T-helper 17 cell (primary cell): ENCODE results near the gene ELAC1. TPM values are rescaled to one million over a fixed set of nuclear protein-coding genes. Genes with fewer than 3 reads are reported as not detected.
"Not testable (repeated sequence)": the region's sequence is repeated elsewhere in the genome, so short reads cannot be mapped to it uniquely, and the experiment has no call there.

ENCODE experiments used
- ATAC-seq: fragments of 150-1000 bp; cut with Tn5 transposase; 2 replicates; pipeline ENCODE4 v1.10.0; 2021; ENCODE audit warnings: mild to moderate bottlenecking, moderate library complexity
- DNase-seq, 3 donors: peaks; one replicate each; pipeline versions ENCODE4 v3.0.0 to v3.0.0-alpha.2; 2020 to 2021
- H3K9me3 ChIP-seq: one replicate; pipeline ENCODE4 v1.7.0; 2013; ENCODE audit warnings: low read length, mild to moderate bottlenecking; ENCODE audit not compliant: control insufficient read depth, poor library complexity, severe bottlenecking
- H3K27ac Mint-ChIP-seq: one replicate; pipeline ENCODE4 v1.8.0; 2022; ENCODE audit warnings: mild to moderate bottlenecking, moderate library complexity, mixed read lengths
- H3K27me3 Mint-ChIP-seq: one replicate; pipeline ENCODE4 v1.8.0; 2022; ENCODE audit warnings: mixed read lengths
- H3K36me3 Mint-ChIP-seq: one replicate; pipeline ENCODE4 v1.8.0; 2022; ENCODE audit warnings: low read depth, mixed read lengths
- H3K4me1 Mint-ChIP-seq: one replicate; pipeline ENCODE4 v1.8.0; 2022; ENCODE audit warnings: mild to moderate bottlenecking, mixed read lengths
- H3K4me3 Mint-ChIP-seq: one replicate; pipeline ENCODE4 v1.8.0; 2022; ENCODE audit warnings: mild to moderate bottlenecking, moderate library complexity, mixed read lengths
- total RNA-seq, 4 donors: library from RNA in 2 of 4; stranded (reverse) in 2 of 4; gene quantifications; one replicate each; pipeline ENCODE4 v1.2.3 and lab custom pipeline; 2022 to 2026

The ELAC1 gene
- total RNA-seq, 2 donors from 2014 or later: 4.4 to 5.6 TPM

GRCh38 chr18:50947899-50948298, 19.9 kb upstream of the ELAC1 start:
- no peak overlapping the region for H3K27ac Mint-ChIP-seq
- H3K4me3 Mint-ChIP-seq: no peak overlapping the region
- peaks cover 3% of the 10 kb centered on the region for H3K36me3 Mint-ChIP-seq
- no peaks in the 10 kb centered on the region for H3K27me3 Mint-ChIP-seq
- ATAC-seq: no peak
- H3K4me1 Mint-ChIP-seq: no peaks in the 10 kb centered on the region
- H3K9me3 ChIP-seq: no peaks in the 10 kb centered on the region
- DNase-seq: no peak

GRCh38 chr18:50949185-50949584, 18.7 kb upstream of the ELAC1 start:
- no peaks in the 10 kb centered on the region for H3K9me3 ChIP-seq
- Mint-ChIP-seq H3K4me1 (no peaks in the 10 kb centered on the region), H3K27ac (no peak overlapping the region), H3K36me3 (peaks cover 2% of the 10 kb centered on the region), H3K27me3 (no peaks in the 10 kb centered on the region), H3K4me3 (no peak overlapping the region)
- DNase-seq (no peak), ATAC-seq (no peak)

GRCh38 chr18:50950626-50951025, 17.2 kb upstream of the ELAC1 start:
- DNase-seq (no peak), ATAC-seq (no peak)
- peaks cover 3% of the 10 kb centered on the region for H3K4me1 Mint-ChIP-seq
- H3K36me3 Mint-ChIP-seq: peaks cover 2% of the 10 kb centered on the region
- H3K9me3 ChIP-seq: no peaks in the 10 kb centered on the region
- no peak overlapping the region for H3K4me3 Mint-ChIP-seq
- H3K27ac Mint-ChIP-seq: no peak overlapping the region
- no peaks in the 10 kb centered on the region for H3K27me3 Mint-ChIP-seq

- no peak overlapping the region for H3K27ac Mint-ChIP-seq
- no peak for ATAC-seq
- H3K36me3 Mint-ChIP-seq: no peaks in the 10 kb centered on the region
- H3K9me3 ChIP-seq: no peaks in the 10 kb centered on the region
- H3K27me3 Mint-ChIP-seq: no peaks in the 10 kb centered on the region
- peaks cover 3% of the 10 kb centered on the region for H3K4me1 Mint-ChIP-seq
- no peak overlapping the region for H3K4me3 Mint-ChIP-seq
- no peak for DNase-seq
Observed at GRCh38 chr18:50953822-50954221, 14.0 kb upstream of the ELAC1 start.

- Mint-ChIP-seq H3K27ac (peak overlapping the region; percentile 84), H3K36me3 (no peaks in the 10 kb centered on the region), H3K4me3 (no peak overlapping the region), H3K27me3 (no peaks in the 10 kb centered on the region), H3K4me1 (peaks cover 3% of the 10 kb centered on the region)
- no peaks in the 10 kb centered on the region for H3K9me3 ChIP-seq
- DNase-seq (no peak), ATAC-seq (no peak)
Observed at GRCh38 chr18:50955253-50955652, 12.6 kb upstream of the ELAC1 start.

- Mint-ChIP-seq H3K4me1 (peaks cover 3% of the 10 kb centered on the region), H3K27me3 (no peaks in the 10 kb centered on the region), H3K36me3 (no peaks in the 10 kb centered on the region), H3K27ac (no peak overlapping the region), H3K4me3 (no peak overlapping the region)
- H3K9me3 ChIP-seq: no peaks in the 10 kb centered on the region
- ATAC-seq (no peak), DNase-seq (no peak)
Observed at GRCh38 chr18:50956116-50956515, 11.7 kb upstream of the ELAC1 start.

- no peak overlapping the region for H3K27ac Mint-ChIP-seq
- DNase-seq (no peak), ATAC-seq (no peak)
- no peak overlapping the region for H3K4me3 Mint-ChIP-seq
- H3K27me3 Mint-ChIP-seq: no peaks in the 10 kb centered on the region
- H3K9me3 ChIP-seq: no peaks in the 10 kb centered on the region
- no peaks in the 10 kb centered on the region for H3K4me1 Mint-ChIP-seq
- peaks cover 2% of the 10 kb centered on the region for H3K36me3 Mint-ChIP-seq
Observed at GRCh38 chr18:50961974-50962373, 5.9 kb upstream of the ELAC1 start.

- H3K9me3 ChIP-seq: no peaks in the 10 kb centered on the region
- Mint-ChIP-seq H3K36me3 (peaks cover under 1% of the 10 kb centered on the region), H3K4me3 (peak overlapping the region; percentile 93), H3K27me3 (no peaks in the 10 kb centered on the region), H3K27ac (peak overlapping the region; percentile 93), H3K4me1 (peaks cover 21% of the 10 kb centered on the region)
- ATAC-seq (no peak), DNase-seq (no peak)
Observed at GRCh38 chr18:50969448-50969847, 1.6 kb downstream of the ELAC1 start.

GRCh38 chr18:50970006-50970405, 2.2 kb downstream of the ELAC1 start:
- Mint-ChIP-seq H3K27ac (no peak overlapping the region), H3K4me1 (peaks cover 21% of the 10 kb centered on the region), H3K36me3 (peaks cover 5% of the 10 kb centered on the region), H3K4me3 (peak overlapping the region; percentile 7), H3K27me3 (no peaks in the 10 kb centered on the region)
- ATAC-seq (no peak), DNase-seq (no peak)
- H3K9me3 ChIP-seq: no peaks in the 10 kb centered on the region

GRCh38 chr18:50972404-50972803, 4.6 kb downstream of the ELAC1 start:
- H3K27ac Mint-ChIP-seq, H3K9me3 ChIP-seq, H3K27me3 Mint-ChIP-seq, ATAC-seq, DNase-seq, H3K4me3 Mint-ChIP-seq: not testable (repeated sequence)
- peaks cover 23% of the 10 kb centered on the region for H3K4me1 Mint-ChIP-seq
- peaks cover 14% of the 10 kb centered on the region for H3K36me3 Mint-ChIP-seq

- H3K9me3 ChIP-seq: no peaks in the 10 kb centered on the region
- peaks cover 21% of the 10 kb centered on the region for H3K4me1 Mint-ChIP-seq
- no peaks in the 10 kb centered on the region for H3K27me3 Mint-ChIP-seq
- DNase-seq (no peak), ATAC-seq (no peak)
- H3K27ac Mint-ChIP-seq: peak overlapping the region; percentile 51
- peaks cover 16% of the 10 kb centered on the region for H3K36me3 Mint-ChIP-seq
- H3K4me3 Mint-ChIP-seq: no peak overlapping the region
Observed at GRCh38 chr18:50973367-50974126, 5.7 kb downstream of the ELAC1 start.

- no peaks in the 10 kb centered on the region for H3K27me3 Mint-ChIP-seq
- peaks cover 11% of the 10 kb centered on the region for H3K4me1 Mint-ChIP-seq
- ATAC-seq: no peak
Observed at GRCh38 chr18:50977037-50977760, 9.4 kb downstream of the ELAC1 start.

GRCh38 chr18:50981381-50981780, 13.5 kb downstream of the ELAC1 start:
- peaks cover 5% of the 10 kb centered on the region for H3K36me3 Mint-ChIP-seq
- H3K4me3 Mint-ChIP-seq: no peak overlapping the region
- no peaks in the 10 kb centered on the region for H3K9me3 ChIP-seq
- H3K4me1 Mint-ChIP-seq: peaks cover 10% of the 10 kb centered on the region
- no peak for ATAC-seq
- no peaks in the 10 kb centered on the region for H3K27me3 Mint-ChIP-seq
- H3K27ac Mint-ChIP-seq: no peak overlapping the region
- DNase-seq: no peak

More at GRCh38 chr18:50977037-50977760, 9.4 kb downstream of the ELAC1 start:
- no peak overlapping the region for H3K27ac Mint-ChIP-seq
- no peaks in the 10 kb centered on the region for H3K9me3 ChIP-seq
- H3K36me3 Mint-ChIP-seq: peaks cover 17% of the 10 kb centered on the region
- no peak overlapping the region for H3K4me3 Mint-ChIP-seq
- DNase-seq: no peak
